Measurements from ENCODE around the gene RBBP7. TPM values are rescaled to one million over a fixed set of nuclear protein-coding genes. Genes with fewer than 3 reads are reported as not detected.

RBBP7 gene
- total and polyA plus RNA-seq, 10 of the 15 experiments (the other 5 are each of a cell fraction or from before 2014, with no cell fraction given): 95.3 to 277 (median 194) TPM

DNA sequence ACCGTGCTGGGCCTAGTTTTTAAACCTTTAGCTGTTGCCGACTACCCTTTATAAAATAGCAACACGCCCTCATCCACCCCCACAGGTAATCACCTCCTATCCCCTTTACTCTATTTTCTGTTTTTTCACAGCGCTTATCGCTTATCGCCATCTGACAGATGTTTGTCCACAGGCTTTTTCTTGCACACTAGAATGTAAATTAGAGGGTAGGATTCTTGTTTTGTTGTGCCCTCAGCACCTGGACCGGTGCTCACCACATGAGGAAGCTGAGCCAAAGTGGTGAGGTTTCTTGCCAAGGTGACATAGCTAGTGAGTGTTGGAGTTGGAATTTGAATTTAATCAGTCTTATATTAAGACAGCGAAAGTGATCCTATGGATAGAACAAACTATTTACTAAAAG lies 2.9 kb upstream of the RBBP7 start:
- Histone ChIP-seq H3K4me2 (ENCODE audit: control insufficient read depth, insufficient read depth) (no peak overlapping the region), H3K4me3 (no peak overlapping the region), H4K20me1 (ENCODE audit: control insufficient read depth, insufficient read depth) (no peaks in the 10 kb centered on the region), H3K36me3 (ENCODE audit: control insufficient read depth in 2 of 2, insufficient read depth in 2 of 2, low read length in 1 of 2) (no peaks in the 10 kb centered on the region), H2AFZ (ENCODE audit: control insufficient read depth, low read depth, low read length) (no peak overlapping the region; the same call in 1 of the 2 replicates), H3K9ac (ENCODE audit: control insufficient read depth, insufficient read depth, low read length) (no peak overlapping the region), H3K27me3 (replicated peaks in 1 of 2; ENCODE audit: control insufficient read depth in 2 of 2, insufficient read depth in 2 of 2, low read length in 1 of 2) (peaks cover 0 to 6% of the 10 kb centered on the region in 2 experiments; a peak in 1 of 4 replicates), H3K9me3 (replicated peaks; ENCODE audit: control insufficient read depth, insufficient read depth, low read length) (no peaks in the 10 kb centered on the region), H3K4me1 (ENCODE audit: control insufficient read depth, insufficient read depth, low read length) (peaks cover 7% of the 10 kb centered on the region), H3K27ac (ENCODE audit: control insufficient read depth, insufficient read depth) (no peak overlapping the region), H3K79me2 (ENCODE audit: control insufficient read depth, insufficient read depth, low read length) (peaks cover 17% of the 10 kb centered on the region)
- FAIRE-seq: no peak
- TF ChIP-seq FOS (IDR thresholded peaks at IDR 0.05; ENCODE audit: borderline replicate concordance, extremely low read depth, insufficient read length): no peak
- no TSS peak for BruUV-seq (replicated peaks)
- WGBS (ENCODE audit: insufficient coverage, insufficient replicate concordance, low lambda C conversion rate, missing lambda C conversion rate): 33% methylated on average over 8 of the region's 8 CpGs
- SMC1A ChIA-PET (ENCODE audit: uncharacterized antibody, unreplicated experiment): interaction anchor here (0.8 to 2.2 kb wide), 3 partner anchors 10 to 174 kb away, joined by 3 to 27 read pairs (median 3); no protein-coding TSS in a partner anchor
- ATAC-seq: no peak
- POLR2A ChIA-PET: interaction anchor here (0.8 to 1.0 kb wide), 2 partner anchors 10 to 13 kb away, joined by 3 to 5 read pairs; no protein-coding TSS in a partner anchor
- CTCF ChIA-PET: interaction anchor here (0.7 to 3.8 kb wide), 4 partner anchors 10 to 68 kb away, joined by 3 to 46 read pairs (median 11); no protein-coding TSS in a partner anchor
- intact Hi-C loops (cut with micrococcal nuclease; ENCODE audit: unreplicated experiment) (loop anchor here (5.0 kb wide), 1 partner anchor 86 kb away; the partner anchor contains the start of gene TXLNG), in situ Hi-C loops (cut with MboI) (no loop called here)
- RAD21 ChIA-PET (ENCODE audit: unreplicated experiment): interaction anchor here (1.0 to 2.9 kb wide), 3 partner anchors 10 to 173 kb away, joined by 5 to 16 read pairs (median 7); no protein-coding TSS in a partner anchor
- DNase-seq (ENCODE audit: low read depth, low spot score): no peak

DNA sequence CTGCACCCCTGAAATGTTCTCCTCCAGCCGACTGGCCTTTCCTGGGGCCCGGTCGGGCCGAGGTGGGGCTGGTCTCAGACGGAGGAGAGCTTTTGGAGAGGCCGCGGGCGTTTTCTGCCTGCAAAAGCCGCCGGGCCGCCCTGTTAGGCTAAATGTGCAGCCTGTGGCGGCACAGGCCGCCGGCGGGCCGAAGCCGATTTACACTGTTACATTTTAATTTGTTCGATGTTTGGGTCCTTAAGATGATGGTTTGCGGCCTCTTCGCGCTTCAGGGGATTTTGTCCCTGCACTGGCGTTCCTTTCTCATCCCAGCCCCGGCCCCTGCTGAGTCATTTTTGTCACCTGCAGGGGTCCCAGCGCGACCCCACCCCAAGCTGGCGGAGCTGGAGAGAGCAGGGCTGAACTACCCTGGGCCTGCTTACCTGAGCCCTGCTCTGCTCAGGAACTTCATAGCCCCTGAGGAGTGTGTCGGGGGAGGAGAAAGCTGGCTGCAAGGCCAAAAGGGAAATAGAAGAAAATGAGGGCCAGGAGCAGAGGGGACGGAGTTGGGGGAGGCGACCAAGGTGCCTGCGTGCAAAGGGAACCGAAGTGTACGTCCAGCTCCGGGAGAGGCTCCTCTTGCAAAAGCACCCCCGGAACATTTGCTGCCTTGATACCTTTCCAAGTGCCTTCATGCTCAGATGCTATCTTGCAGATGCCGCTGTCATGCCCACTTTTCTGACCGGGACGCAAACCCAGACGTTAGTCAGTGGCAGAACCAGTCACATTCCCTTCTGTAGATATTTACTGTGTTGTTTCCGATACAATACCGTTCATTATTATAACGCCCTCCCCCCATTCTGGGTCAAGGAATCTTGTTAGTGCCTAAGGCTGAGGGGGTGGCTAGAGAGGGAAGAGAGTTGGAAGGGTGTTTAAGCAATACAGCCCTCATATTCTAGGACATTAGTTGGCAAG lies 977 bp upstream of the RBBP7 start:
- Histone ChIP-seq H2AFZ (ENCODE audit: control insufficient read depth, low read depth, low read length) (peak overlapping the region; percentile 78), H3K4me3 (peak overlapping the region; percentile 67), H3K36me3 (ENCODE audit: control insufficient read depth in 2 of 2, insufficient read depth in 2 of 2, low read length in 1 of 2) (0 out of 4 replicates have a peak, but pooled peaks cover 0 to 5% of the 10 kb centered on the region in 2 experiments), H3K27ac (ENCODE audit: control insufficient read depth, insufficient read depth) (peak overlapping the region; percentile 75), H3K79me2 (ENCODE audit: control insufficient read depth, insufficient read depth, low read length) (peaks cover 32% of the 10 kb centered on the region), H4K20me1 (ENCODE audit: control insufficient read depth, insufficient read depth) (peaks cover 2% of the 10 kb centered on the region; the same call in 1 of the 2 replicates), H3K4me1 (ENCODE audit: control insufficient read depth, insufficient read depth, low read length) (peaks cover 7% of the 10 kb centered on the region), H3K9me3 (replicated peaks; ENCODE audit: control insufficient read depth, insufficient read depth, low read length) (no peaks in the 10 kb centered on the region), H3K27me3 (replicated peaks in 1 of 2; ENCODE audit: control insufficient read depth in 2 of 2, insufficient read depth in 2 of 2, low read length in 1 of 2) (peaks cover 0 to 6% of the 10 kb centered on the region in 2 experiments; a peak in 1 of 4 replicates), H3K9ac (ENCODE audit: control insufficient read depth, insufficient read depth, low read length) (peak overlapping the region; percentile 87), H3K4me2 (ENCODE audit: control insufficient read depth, insufficient read depth) (peak overlapping the region; percentile 89)
- DNase-seq (ENCODE audit: low read depth, low spot score) (no peak), FAIRE-seq (no peak), ATAC-seq (peak; percentile 12; the same call in 2 of the 3 replicates)
- POLR2A ChIA-PET: interaction anchor here (1.2 to 2.2 kb wide), 2 partner anchors 11 to 32 kb away, joined by 3 to 6 read pairs; no protein-coding TSS in a partner anchor
- intact Hi-C loops (cut with micrococcal nuclease; ENCODE audit: unreplicated experiment) (loop anchor here (5.0 kb wide), 1 partner anchor 84 kb away; the partner anchor contains the start of gene TXLNG), in situ Hi-C loops (cut with MboI) (no loop called here)
- TF ChIP-seq IKZF1 (conservative IDR thresholded peaks at IDR 0.05) (0 out of 2 replicates have a peak, but pooled peaks have one; percentile 16), WRNIP1 (IDR thresholded peaks at IDR 0.05; ENCODE audit: borderline replicate concordance, low read depth, low read length) (no peak), FOXK2 (IDR thresholded peaks at IDR 0.05) (no peak), IRF4 (IDR thresholded peaks at IDR 0.05; ENCODE audit: low read depth, low read length) (no peak), CHD4 (IDR thresholded peaks at IDR 0.05) (no peak), SMAD5 (IDR thresholded peaks at IDR 0.05; ENCODE audit: low read depth) (no peak), CBFB (IDR thresholded peaks at IDR 0.05; ENCODE audit: low read depth) (no peak), SMARCA5 (IDR thresholded peaks at IDR 0.05) (no peak)
- TF ChIP-seq, protein P1, sequence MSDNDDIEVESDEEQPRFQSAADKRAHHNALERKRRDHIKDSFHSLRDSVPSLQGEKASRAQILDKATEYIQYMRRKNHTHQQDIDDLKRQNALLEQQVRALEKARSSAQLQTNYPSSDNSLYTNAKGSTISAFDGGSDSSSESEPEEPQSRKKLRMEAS (IDR thresholded peaks at IDR 0.05; ENCODE audit: low read depth, low read length): no peak
- RAD21 ChIA-PET (ENCODE audit: unreplicated experiment): interaction anchor here (0.8 to 1.3 kb wide), 2 partner anchors 9 to 12 kb away, joined by 3 to 4 read pairs; no protein-coding TSS in a partner anchor
- BruUV-seq (replicated peaks): TSS peak; percentile 92
- 15% methylated on average over 41 of the region's 41 CpGs for WGBS (ENCODE audit: insufficient coverage, insufficient replicate concordance, low lambda C conversion rate, missing lambda C conversion rate)
- SMC1A ChIA-PET (ENCODE audit: uncharacterized antibody, unreplicated experiment): interaction anchor here (1.1 to 1.8 kb wide), 2 partner anchors 11 to 20 kb away, joined by 4 to 8 read pairs; no protein-coding TSS in a partner anchor
- CTCF ChIA-PET: interaction anchor here (0.9 to 1.9 kb wide), 3 partner anchors 9 to 44 kb away, joined by 3 to 14 read pairs (median 4); no protein-coding TSS in a partner anchor

All from GM12878 (cell line).